Activated T-helper 17 cell treated with anti-CD3 and anti-CD28 coated beads, Interleukin-2, amount 50 U/mL, for 72 hours (primary cell): ENCODE results near the gene NCKIPSD. TPM values are rescaled to one million over a fixed set of nuclear protein-coding genes. Genes with fewer than 3 reads are reported as not detected.

Experiments used
- ATAC-seq: fragments of 150-1000 bp; cut with Tn5 transposase; replicated peaks from 2 replicates; pipeline ENCODE4 v1.10.0; 2021; ENCODE audit warnings: mild to moderate bottlenecking, moderate library complexity
- H3K27ac Mint-ChIP-seq: one replicate; pipeline ENCODE4 v1.8.0; 2022; ENCODE audit warnings: mixed read lengths
- H3K27me3 Mint-ChIP-seq: one replicate; pipeline ENCODE4 v1.8.0; 2022; ENCODE audit warnings: mixed read lengths
- H3K36me3 Mint-ChIP-seq: one replicate; pipeline ENCODE4 v1.8.0; 2022; ENCODE audit warnings: low read depth, mild to moderate bottlenecking, mixed read lengths
- H3K4me1 Mint-ChIP-seq: one replicate; pipeline ENCODE4 v1.8.0; 2022; ENCODE audit warnings: mixed read lengths
- H3K4me3 Mint-ChIP-seq: one replicate; pipeline ENCODE4 v1.8.0; 2022; ENCODE audit warnings: mild to moderate bottlenecking, mixed read lengths
- H3K9me3 Mint-ChIP-seq: one replicate; pipeline ENCODE4 v1.8.0; 2022; ENCODE audit warnings: mixed read lengths
- total RNA-seq, 2 donors: library from RNA; stranded (reverse); gene quantifications; one replicate each; pipeline ENCODE4 v1.2.3, GENCODE V29; 2022

The NCKIPSD gene
- total RNA-seq, 2 donors from 2014 or later: 58.0 to 110 TPM

DNA sequence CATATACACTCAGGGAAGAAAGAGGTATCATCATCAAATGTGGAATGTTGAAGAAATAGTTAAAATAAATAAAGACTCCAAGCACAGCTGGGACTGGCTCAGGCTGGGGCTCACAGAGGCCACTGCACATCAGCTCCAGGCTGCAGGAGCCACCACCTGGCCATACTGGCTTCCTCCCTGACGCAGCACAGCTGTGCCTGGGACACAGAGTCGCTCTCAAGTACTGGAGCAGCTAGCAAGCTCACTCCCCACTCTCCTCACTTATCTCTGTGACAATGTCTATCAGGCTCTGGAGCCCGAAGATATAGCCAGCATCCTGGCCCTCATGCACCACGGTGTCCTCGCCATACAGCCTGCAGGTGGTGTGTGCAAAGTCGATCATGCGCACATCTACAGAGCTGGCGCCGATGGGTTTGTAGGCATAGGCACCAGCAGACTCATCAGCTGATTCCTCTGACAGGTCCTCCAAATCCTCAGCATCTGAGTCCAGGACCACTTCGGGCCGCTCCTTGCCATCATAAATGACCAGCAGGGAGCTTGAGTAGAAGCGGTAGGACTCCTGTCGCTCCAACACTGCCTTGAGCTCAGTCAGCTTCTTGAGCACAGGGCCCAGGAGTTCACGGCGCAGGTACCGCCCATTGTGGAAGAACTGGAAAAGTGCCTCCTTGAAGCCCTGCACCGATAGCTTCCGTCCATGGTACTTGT is 2.5 kb upstream of the NCKIPSD start:
- Mint-ChIP-seq H3K4me1 (peaks cover 22% of the 10 kb centered on the region), H3K9me3 (no peaks in the 10 kb centered on the region), H3K36me3 (peaks cover 79% of the 10 kb centered on the region), H3K27ac (no peak overlapping the region), H3K27me3 (no peaks in the 10 kb centered on the region), H3K4me3 (no peak overlapping the region)
- ATAC-seq: no peak

DNA sequence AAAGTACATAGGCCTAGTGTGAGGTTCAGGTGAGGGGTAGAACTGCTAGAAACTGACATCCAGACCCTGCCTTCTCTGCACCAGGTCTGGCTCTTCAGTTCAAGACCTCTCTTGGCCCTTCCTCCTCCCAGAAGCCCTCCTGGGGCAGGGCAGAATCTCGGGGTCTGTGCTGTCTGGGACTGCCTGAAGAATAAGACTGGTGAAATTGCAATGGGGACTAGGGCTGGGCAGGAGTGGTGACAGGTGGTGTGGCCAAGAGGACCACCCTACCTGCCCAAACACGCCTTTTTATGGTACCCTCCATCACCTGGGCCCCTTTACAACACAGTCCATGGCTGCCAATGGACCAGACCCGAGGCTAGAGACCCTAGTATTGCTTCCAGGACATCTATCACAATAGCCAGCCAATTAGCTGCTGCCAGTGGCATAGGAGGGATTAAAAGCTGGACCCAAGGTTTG is 1.5 kb upstream of the NCKIPSD start:
- Mint-ChIP-seq H3K4me1 (peaks cover 22% of the 10 kb centered on the region), H3K4me3 (no peak overlapping the region), H3K9me3 (no peaks in the 10 kb centered on the region), H3K27me3 (no peaks in the 10 kb centered on the region), H3K27ac (no peak overlapping the region), H3K36me3 (peaks cover 78% of the 10 kb centered on the region)
- no peak for ATAC-seq

DNA sequence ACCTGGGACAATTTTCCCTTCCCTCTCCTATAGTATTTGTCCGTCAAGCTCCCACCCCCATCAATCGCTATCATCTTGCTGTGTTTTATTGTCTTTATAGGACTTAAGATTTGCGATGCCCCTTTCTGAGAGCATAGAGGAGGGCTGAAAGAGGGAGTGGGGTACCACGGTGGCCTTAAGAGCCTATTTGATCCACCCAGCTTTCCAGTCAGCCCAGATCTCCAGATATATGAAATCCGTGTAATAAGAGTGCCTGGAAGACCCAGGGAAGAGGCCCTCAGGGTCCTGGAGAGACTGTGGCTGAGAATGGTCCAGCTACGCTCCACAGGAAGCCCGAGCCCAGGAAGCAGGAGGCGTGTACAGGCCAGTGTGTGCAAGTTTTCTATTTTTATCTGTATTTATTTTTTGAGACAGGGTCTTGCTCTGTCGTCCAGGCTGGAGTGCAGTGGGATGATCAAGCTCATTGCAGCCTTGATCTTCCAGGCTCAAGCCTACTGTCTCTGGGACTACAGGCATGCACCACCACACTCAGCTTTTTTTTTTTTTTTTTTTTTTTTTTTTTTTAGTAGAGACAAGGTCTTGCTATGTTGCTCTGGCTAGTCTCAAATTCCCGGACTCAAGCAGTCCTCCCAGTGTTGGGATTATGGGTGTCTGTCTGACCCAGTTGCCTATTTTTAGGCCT is 964 bp upstream of the NCKIPSD start:
- Mint-ChIP-seq H3K27ac (peak overlapping the region; percentile 93), H3K9me3 (no peaks in the 10 kb centered on the region), H3K36me3 (peaks cover 78% of the 10 kb centered on the region), H3K27me3 (no peaks in the 10 kb centered on the region), H3K4me1 (peaks cover 22% of the 10 kb centered on the region), H3K4me3 (peak overlapping the region; percentile 92)
- ATAC-seq: no peak

DNA sequence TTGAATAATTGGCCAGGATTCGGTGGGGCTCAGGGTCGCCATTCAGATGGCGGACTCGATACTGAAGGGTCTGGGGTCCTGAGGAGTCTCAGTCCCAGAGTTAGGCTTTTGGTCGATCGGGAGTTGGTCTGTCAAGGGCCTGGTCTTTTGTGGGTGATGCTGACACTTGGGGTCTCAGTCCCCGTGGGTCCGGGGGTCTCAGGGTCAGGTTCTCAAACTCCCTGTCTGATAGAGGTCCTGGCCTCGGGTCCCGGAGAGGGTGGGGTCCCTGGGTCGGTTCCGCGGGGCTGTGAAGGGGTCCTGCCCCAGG is 467 bp downstream of the NCKIPSD start:
- no peaks in the 10 kb centered on the region for H3K27me3 Mint-ChIP-seq
- H3K36me3 Mint-ChIP-seq: peaks cover 78% of the 10 kb centered on the region
- H3K27ac Mint-ChIP-seq: peak overlapping the region; percentile 89
- peak overlapping the region; percentile 92 for H3K4me3 Mint-ChIP-seq
- no peaks in the 10 kb centered on the region for H3K9me3 Mint-ChIP-seq
- H3K4me1 Mint-ChIP-seq: peaks cover 30% of the 10 kb centered on the region
- ATAC-seq: no peak

DNA sequence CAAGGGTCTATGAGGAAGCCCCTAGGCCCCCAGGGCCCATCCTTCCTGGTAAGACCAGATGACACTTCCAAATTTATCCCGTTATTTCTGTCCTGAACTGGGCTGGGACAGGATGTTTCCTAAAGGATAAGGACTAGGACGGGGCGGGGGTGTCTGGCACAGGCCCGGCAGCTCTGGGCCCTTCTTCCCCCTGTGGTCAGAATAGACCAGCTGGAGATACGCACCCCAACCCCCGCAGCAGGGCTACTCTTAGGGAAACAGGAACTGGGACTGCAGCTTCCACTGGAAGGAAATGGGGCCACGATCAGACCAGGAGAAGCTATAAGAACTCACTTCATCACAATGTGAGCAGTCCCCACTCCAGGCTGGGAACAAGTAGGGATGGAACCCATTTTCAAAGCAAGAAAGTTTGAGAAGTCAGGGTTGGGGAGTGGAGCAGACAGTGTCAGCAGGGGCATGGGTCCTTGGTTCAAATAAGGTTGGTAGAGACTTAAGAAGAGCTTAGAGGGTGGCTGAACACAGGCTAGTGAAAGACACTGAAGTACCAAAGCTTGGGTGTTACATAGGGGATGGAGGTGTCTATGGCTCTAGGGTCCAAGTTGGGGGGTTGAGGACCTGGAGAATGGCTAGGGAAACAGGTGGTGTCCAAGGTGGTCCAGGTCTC is 1.1 kb downstream of the NCKIPSD start:
- peak overlapping the region; percentile 92 for H3K4me3 Mint-ChIP-seq
- peaks cover 27% of the 10 kb centered on the region for H3K4me1 Mint-ChIP-seq
- ATAC-seq: no peak
- no peaks in the 10 kb centered on the region for H3K9me3 Mint-ChIP-seq
- H3K27ac Mint-ChIP-seq: peak overlapping the region; percentile 89
- peaks cover 78% of the 10 kb centered on the region for H3K36me3 Mint-ChIP-seq
- no peaks in the 10 kb centered on the region for H3K27me3 Mint-ChIP-seq

DNA sequence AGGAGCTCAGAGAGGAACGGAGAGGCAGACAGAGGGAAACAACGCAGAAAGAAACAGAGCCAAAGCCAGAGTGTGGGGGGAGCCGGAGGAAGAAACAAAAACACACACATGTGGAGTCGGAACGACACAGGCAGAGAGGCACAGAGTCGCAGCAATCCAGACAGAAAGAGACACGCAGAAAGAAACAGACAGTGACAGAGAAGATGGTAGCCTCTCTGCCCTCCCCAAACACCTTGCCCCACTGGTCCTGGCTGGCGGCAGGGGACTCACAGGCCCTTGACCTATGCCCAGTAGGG is 1.7 kb downstream of the NCKIPSD start:
- H3K4me1 Mint-ChIP-seq: peaks cover 27% of the 10 kb centered on the region
- no peak for ATAC-seq
- H3K27me3 Mint-ChIP-seq: no peaks in the 10 kb centered on the region
- peak overlapping the region; percentile 89 for H3K27ac Mint-ChIP-seq
- H3K9me3 Mint-ChIP-seq: no peaks in the 10 kb centered on the region
- H3K36me3 Mint-ChIP-seq: peaks cover 80% of the 10 kb centered on the region
- peak overlapping the region; percentile 92 for H3K4me3 Mint-ChIP-seq

DNA sequence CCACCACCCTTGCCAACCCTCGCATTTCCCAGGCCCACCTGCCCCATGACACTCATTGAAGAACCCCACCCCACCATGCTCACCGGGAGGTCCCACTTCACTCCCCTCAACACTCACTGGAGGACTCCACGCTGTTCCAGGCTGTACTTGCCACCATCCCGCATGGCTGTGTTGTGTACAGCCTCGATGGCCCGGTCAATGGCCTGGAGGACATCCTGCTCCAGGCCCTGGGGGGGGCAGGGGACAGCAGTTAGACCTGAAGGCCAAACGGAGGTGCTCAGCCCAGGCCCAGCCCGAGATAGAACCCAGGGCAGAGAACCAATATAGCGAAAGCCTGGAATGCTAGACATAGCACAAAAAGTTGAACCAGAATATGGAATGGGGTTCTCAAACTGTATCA is 2.9 kb downstream of the NCKIPSD start:
- no peaks in the 10 kb centered on the region for H3K27me3 Mint-ChIP-seq
- ATAC-seq: no peak
- peak overlapping the region; percentile 12 for H3K27ac Mint-ChIP-seq
- peaks cover 80% of the 10 kb centered on the region for H3K36me3 Mint-ChIP-seq
- peaks cover 30% of the 10 kb centered on the region for H3K4me1 Mint-ChIP-seq
- H3K9me3 Mint-ChIP-seq: no peaks in the 10 kb centered on the region
- peak overlapping the region; percentile 92 for H3K4me3 Mint-ChIP-seq

DNA sequence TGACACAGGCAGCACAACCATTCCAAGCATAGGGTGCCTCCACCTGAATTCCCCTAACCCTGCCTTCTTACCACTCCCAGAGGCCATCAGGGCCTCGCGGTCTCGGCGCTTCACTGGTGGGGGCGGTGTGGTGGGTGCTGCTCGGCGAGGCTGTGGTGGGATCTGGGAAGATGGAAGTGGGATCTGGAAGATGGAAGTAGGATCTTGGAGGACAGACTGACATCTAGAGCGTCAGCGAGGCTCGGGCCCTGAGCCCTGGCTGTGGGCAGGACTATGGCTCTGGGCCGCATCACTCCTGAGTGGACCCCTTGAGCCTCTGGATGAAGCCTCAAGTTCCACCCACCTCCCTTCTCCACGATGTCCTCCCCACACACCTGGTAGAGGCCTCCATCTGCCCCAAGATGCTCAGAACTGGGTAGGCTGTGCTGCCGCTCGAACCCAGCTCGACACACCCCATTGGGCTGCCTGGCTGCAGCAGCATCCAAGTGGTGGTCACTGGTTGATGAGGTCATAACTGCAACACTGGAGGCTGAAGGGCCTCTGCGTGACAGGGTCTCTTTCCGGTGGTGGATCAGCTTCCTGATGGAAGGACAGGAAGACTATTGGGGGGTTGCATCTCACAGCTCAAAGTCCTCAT is 3.6 kb downstream of the NCKIPSD start:
- Mint-ChIP-seq H3K27me3 (no peaks in the 10 kb centered on the region), H3K36me3 (peaks cover 82% of the 10 kb centered on the region), H3K27ac (peak overlapping the region; percentile 12), H3K4me1 (peaks cover 36% of the 10 kb centered on the region), H3K4me3 (no peak overlapping the region), H3K9me3 (no peaks in the 10 kb centered on the region)
- no peak for ATAC-seq

DNA sequence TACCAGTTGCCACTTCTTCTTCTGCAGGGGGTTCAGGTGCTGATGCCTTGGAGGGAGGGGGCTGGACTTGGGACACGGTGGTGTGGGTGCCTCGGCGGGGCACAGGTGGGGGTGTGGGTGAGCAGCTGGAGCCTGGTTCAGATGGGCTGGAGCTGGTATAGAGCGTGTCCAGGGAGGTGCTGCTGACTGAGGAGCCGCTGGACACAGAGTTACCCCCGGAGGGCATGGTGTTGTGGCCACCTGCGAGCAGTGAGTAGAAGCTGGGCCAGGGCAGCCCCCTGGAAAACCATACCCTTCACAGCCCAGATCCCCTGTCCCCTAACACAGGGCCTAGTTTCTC is 4.2 kb downstream of the NCKIPSD start:
- no peak overlapping the region for H3K27ac Mint-ChIP-seq
- H3K27me3 Mint-ChIP-seq: no peaks in the 10 kb centered on the region
- peaks cover 34% of the 10 kb centered on the region for H3K4me1 Mint-ChIP-seq
- ATAC-seq: no peak
- H3K4me3 Mint-ChIP-seq: no peak overlapping the region
- H3K36me3 Mint-ChIP-seq: peaks cover 87% of the 10 kb centered on the region
- no peaks in the 10 kb centered on the region for H3K9me3 Mint-ChIP-seq

DNA sequence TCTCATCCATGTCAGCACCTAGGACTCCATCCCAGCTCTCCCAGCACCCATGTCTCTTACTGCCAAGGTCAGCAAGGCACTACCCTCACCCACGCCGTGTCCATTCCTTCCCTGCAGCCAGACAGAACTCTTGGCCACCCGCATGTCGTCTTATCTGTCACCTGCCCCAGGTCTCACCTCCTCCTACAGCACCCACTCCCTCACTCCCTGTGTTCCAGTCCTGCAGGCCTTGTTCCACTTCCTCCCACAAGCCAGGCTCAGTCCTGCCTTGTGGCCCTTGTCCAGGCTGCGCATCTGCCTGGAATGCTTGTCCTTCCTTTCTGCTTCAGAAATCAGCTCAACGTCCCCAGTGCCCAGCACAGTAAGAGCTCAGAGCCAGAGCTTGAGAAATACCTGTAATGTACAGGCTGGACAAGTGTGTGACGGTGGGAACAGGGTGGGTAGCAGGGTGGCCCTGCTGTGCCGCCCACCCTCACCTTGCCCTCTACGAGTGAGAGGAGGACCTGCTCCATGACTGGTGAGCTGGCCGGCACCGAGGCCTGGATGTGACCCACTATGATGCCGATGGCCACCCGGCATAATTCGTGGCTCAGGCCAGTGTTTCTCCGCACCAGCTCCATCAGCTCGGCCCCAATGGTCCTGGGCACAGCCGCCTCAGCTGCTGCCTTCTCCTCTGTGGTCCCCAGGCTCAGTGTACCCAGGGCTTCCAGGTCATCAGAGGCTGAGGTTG is 4.7 kb downstream of the NCKIPSD start:
- H3K4me3 Mint-ChIP-seq: no peak overlapping the region
- H3K36me3 Mint-ChIP-seq: peaks cover 92% of the 10 kb centered on the region
- peak overlapping the region; percentile 43 for H3K27ac Mint-ChIP-seq
- no peaks in the 10 kb centered on the region for H3K9me3 Mint-ChIP-seq
- peaks cover 35% of the 10 kb centered on the region for H3K4me1 Mint-ChIP-seq
- ATAC-seq: no peak
- H3K27me3 Mint-ChIP-seq: no peaks in the 10 kb centered on the region

DNA sequence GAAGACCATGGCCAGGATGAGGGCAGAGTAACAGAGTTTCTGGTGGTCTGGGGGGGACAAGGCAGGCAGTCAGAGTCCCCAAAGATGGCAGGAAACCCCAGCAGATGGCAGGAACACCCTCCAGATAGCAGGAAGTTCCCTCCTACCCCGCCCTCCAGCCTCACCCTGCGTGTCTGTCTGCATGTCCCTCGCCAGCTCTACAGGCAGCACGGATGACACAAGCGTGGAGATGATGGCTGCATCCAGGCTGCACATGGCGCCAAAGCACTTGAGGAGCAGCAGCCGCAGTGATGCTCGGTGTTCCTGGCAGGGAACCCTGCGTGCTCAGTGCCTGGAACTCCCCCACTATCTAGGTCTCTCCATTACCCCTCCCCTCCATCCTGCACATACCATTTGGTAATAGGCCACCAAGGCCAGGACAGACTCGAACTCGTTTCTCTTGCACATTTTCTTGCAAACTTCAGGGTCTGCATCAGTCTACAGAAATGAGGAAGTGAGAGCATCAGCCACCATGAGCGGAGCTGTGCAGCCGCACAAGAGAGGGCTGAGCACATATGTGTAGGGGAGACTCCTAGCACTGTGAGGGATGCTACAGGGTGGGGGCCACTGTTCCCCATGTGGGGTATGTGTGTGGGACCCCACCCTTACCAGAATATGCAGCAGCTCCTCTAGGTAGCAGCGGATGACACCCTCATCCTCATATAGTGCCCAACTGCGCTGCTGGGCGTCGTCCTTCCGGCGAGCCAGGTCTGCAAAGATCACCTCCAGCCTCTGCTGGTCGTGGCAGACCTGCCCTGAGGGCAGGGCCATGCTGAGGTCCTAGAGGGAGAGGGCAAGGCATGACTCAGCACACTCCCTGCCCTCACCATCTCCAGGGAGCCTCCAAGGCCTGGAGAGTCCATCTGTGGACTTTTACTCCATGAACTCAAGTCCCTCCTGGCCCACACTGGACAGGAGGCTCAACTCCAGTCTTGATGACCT is 6.0 kb downstream of the NCKIPSD start:
- Mint-ChIP-seq H3K36me3 (peaks cover 95% of the 10 kb centered on the region), H3K9me3 (no peaks in the 10 kb centered on the region), H3K4me1 (peaks cover 33% of the 10 kb centered on the region), H3K4me3 (no peak overlapping the region), H3K27ac (no peak overlapping the region), H3K27me3 (no peaks in the 10 kb centered on the region)
- no peak for ATAC-seq

DNA sequence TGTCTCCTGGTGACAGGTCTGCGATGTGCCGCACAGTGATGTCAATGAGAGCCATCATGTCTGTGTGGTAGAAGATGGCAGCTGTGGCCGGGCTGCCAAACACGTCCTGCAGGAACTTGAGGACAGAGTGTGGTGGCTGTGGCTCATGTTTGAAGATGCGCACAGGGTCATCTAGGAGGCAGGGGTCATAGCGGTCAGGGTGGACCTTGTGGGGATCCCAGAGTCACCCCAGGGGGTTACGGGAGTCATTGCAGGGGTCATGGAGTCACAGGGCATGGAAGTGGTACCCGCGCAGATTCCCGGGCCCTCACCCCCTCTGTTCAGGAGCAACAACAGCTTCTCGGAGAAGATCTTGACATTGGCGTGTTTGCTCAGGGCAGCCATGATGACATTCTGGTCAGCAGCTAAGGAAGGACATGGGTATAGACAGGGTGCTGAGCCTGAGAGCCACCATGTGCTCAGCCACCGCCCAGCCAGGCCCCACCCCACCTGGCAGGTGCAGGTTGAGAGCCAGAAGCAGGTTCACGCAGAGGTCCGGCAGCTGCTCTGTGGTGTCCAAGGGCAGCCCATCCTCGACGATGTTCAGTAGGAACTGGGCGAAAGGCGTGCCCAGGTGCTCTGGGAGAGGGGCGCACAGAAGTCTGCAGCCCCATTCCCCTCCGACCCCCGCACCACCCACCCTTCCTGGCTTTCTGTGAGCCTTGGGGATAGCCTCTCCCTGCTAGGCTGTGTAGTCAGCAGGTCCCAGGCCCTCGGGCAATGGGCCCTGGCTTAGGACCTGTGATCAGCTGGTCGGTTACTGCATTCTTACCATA is 6.9 kb downstream of the NCKIPSD start:
- Mint-ChIP-seq H3K27me3 (no peaks in the 10 kb centered on the region), H3K4me3 (no peak overlapping the region), H3K36me3 (peaks cover 87% of the 10 kb centered on the region), H3K27ac (no peak overlapping the region), H3K4me1 (peaks cover 27% of the 10 kb centered on the region), H3K9me3 (no peaks in the 10 kb centered on the region)
- no peak for ATAC-seq

DNA sequence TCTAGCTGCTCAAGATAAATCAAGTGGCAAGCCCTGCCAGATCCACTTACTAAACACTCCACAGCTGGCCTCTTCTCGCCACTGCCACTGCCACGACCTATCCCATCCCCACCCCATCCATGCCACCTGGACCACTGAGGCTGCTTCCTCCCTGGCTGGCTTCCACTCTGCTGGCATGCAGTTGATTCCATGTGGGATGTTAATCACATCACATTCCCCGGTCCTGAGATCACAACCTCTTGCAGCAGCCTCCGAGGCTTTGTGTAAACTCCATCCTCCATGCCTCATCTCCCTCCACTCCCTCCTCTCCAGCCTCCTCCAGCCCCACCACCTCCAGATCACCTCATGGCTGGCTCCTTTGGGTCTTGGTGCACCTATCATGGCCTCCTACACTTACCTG is 7.7 kb downstream of the NCKIPSD start:
- peaks cover 23% of the 10 kb centered on the region for H3K4me1 Mint-ChIP-seq
- no peak overlapping the region for H3K4me3 Mint-ChIP-seq
- no peaks in the 10 kb centered on the region for H3K27me3 Mint-ChIP-seq
- ATAC-seq: no peak
- H3K36me3 Mint-ChIP-seq: peaks cover 88% of the 10 kb centered on the region
- no peaks in the 10 kb centered on the region for H3K9me3 Mint-ChIP-seq
- no peak overlapping the region for H3K27ac Mint-ChIP-seq
